CD4-positive, alpha-beta T cell treated with Interleukin-6 at 100 ng/mL for 8 hours (primary cell): ENCODE measurements around the gene AGXT2.
"Not testable (repeated sequence)": the region's sequence is repeated elsewhere in the genome, so short reads cannot be mapped to it uniquely, and the experiment has no call there.

Experiments used
- DNase-seq: peaks from one replicate; pipeline ENCODE4 v3.0.0-alpha.2; 2020; ENCODE audit warnings: mixed read lengths, low spot score

Gene AGXT2

DNA sequence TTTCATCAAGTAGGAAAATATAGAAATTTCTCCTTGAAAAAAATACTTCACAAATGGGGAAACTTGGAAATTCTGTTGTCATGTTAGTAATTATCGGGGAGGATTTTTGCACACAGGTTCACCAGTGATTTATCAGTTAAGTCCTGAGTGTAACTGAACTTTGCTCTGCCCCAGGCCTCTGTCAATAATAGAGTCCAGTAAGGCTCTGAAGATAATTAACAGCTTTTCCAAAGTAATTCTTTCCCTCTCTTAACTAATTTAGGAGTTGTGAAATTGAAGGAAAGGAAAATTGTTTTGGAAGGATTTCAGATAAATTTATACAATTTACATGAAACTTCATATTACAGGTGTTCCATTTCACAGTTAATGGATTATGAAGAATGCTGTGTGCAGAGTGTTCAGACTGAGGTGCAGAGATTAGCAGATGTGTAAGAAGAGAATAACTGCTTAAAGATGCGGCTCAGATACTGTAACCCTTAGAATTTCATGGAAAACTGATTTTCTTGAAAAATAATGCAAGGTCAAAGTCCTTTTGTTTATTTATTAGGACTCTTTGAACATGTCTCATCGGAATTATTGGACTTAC is 2.9 kb upstream of the AGXT2 start:
- DNase-seq = no peak

DNA sequence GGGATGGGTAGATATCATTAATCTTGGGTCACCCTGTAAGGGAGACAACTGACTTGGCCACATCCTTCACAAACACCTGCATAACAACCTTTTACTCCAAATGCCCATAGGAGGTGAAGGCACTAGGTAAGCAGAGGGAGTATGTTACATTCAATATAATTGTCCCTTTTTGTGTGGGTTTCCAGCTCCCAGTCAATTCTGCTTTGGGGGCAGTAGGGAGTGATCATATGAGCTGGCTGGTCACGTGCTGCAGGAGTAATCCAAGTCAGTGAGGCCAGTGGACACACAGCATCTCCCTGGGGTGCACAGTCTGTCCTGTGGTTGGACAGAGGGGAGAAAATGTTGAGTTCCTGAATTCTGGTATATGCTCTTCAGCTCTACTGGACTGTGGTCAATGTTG is 1.2 kb upstream of the AGXT2 start:
- no peak for DNase-seq

GRCh38 chr5:35046774-35047173 is 975 bp downstream of the AGXT2 start:
- no peak for DNase-seq

DNA sequence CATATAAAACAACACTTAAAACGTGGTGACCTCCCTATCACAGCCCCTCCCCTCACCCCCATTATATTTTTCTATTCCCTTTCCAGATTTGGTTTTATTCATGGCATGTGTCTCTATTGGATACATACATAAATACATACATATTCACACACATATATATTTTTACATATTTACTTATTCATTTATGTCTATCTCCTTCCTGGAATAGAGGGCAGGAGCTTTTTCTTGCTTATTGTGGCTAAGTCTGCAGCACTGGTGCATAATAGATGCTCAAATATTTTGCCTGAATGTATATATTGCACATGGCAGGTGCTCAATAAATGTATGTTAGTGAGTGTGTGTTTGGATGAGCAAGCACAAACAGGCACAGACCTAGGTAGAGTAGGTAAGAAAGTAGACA is 2.5 kb downstream of the AGXT2 start:
- no peak for DNase-seq

DNA sequence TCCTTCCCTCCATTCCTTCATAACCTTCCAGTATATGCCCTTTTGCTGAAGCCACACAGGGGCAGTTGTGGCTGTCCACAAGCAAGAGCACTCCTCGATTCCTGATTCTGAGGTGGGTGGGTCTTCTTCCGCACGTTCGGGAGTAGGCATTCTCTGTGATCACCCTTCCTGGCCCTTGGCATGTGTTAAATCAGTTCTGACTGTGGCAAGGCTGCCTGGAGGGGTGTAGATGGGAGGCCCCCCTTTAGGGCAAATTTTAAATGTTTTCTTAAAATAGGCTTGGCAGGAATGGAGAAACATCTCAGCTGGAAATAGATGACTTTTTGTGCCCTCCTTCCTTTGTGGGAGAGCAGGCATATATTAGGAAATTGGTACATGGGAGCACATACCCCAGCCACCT is 3.1 kb downstream of the AGXT2 start:
- no peak for DNase-seq

GRCh38 chr5:35042781-35043180 is 5.0 kb downstream of the AGXT2 start:
- no peak for DNase-seq

DNA sequence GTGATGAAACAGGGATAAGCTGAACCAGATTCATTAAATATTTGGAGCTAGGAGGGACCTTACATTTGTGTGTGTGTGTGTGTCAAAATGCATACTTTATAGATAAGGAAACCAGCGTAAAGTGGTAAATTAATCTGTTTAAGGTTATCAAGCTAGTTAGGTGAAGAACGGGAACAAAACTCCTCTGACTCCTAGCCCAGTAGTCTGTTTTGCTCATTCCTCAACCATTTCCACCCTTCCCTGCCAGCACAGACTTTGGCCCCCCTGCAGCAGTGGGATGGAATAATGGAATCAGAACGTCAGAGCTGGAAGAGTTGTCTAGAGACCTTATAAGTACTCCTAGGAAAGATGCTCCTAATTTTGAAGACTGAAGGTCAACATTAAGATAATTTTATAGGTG is 6.5 kb downstream of the AGXT2 start:
- DNase-seq = no peak

DNA sequence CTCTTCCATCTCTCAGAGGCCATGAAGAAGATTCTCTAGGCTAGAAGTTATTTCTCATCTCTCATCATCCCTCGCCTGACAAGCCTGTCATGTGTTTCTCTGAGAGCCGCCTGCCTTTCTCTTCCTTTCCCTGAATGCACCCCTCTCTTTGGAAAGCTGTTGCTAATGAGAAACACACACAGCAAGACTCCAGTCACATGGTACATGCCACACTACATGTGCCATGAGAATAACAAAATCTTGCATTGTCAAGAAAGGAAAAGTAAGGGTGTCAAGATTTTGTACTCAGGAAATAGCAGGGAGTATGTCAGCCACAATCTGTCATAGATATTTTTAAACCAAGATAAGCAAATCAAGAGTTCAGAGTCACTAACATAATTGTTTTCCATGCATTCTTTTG is 8.9 kb downstream of the AGXT2 start:
- DNase-seq = no peak

GRCh38 chr5:35036536-35036935 is 11.2 kb downstream of the AGXT2 start:
- DNase-seq = no peak

- not testable (repeated sequence) for DNase-seq
Measured at GRCh38 chr5:35035929-35036328, 11.8 kb downstream of the AGXT2 start.

DNA sequence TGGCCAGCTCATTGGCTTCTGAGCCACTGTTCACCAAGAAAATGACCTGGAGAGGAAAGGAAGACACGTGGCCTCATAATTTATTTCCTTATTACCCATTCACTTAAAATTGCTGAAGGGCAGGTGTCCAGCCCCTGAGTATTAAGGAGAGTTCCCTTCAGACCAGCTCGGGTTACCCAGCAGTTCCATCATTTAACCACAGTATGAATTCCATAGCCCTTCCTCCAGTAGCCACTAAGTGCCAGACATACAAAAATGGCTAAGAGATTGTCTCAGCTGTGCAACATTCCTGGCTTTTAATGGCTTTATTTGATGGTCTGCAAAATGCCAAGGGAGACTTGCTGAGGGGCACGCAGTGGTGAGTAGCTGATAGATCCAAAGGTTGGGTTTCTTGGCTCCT is 12.5 kb downstream of the AGXT2 start:
- no peak for DNase-seq

DNA sequence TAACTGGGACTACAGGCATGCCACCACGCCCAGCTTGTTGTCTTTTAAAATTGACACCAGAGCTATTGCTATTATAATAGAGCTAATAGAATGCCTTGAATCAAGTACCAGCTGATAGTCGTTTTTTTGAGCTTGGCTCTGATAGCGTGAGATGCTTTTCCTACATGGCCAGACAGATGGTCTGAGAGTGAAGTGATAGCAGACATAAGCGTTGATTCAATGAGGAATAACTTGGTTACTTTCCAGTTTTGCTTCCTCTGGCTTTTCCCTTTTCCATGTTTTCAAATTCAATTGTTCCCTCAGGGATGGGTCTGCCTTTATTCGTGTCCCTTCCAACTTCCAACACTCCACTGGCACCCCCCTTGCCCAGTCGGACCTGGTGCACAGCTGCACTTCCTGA is 15.4 kb downstream of the AGXT2 start:
- no peak for DNase-seq

GRCh38 chr5:35031276-35031675 is 16.5 kb downstream of the AGXT2 start:
- DNase-seq = no peak

DNA sequence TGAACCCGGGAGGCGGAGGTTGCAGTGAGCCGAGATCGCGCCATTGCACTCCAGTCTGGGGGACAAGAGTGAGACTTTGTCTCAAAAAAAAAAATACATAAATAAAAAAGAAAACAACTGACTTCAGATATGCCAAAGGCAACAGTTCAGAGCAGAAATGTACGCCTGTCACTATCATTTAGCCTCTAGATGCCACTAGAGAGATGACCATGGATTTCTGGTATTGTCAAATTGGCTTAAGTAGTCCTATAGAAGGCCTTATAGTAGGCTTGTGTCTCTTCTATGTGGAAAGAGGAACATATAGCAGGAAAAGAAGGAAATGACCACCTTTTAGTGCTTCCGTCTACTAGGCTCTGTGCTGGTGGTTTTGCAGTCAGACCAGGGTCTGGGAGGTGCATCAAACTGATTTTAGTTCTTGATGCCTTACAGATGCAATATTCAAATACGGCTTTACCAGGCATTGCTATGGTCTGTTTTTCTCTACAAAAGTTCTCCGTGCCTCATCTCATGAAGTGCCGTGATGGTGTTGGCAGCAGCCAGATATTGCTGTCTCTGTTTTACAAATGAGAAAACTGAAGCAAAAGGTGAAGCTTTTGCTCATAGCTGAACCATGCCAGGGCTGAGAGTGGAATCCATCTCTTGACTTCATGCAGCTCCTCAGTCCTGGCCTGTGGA is 17.2 kb downstream of the AGXT2 start:
- no peak for DNase-seq

DNA sequence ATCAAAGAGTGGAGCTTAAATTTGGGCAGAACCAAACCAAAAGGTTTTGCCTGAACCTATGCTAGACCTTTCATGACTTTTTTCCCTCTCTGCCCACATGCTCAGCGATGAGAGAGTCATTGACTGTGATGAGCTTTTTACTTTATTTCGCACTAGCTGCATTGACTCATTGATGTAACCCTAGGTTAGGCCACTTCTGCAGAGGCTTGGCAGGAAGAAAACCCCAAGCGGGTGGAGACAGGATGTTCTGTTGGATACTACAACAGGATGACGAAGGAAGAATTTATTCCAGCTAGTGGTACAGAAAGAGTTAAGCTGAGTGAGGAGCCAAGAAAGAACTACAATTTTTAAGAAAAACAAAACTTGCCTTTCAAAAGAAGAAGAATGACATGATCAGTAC is 18.4 kb downstream of the AGXT2 start:
- DNase-seq = no peak

DNA sequence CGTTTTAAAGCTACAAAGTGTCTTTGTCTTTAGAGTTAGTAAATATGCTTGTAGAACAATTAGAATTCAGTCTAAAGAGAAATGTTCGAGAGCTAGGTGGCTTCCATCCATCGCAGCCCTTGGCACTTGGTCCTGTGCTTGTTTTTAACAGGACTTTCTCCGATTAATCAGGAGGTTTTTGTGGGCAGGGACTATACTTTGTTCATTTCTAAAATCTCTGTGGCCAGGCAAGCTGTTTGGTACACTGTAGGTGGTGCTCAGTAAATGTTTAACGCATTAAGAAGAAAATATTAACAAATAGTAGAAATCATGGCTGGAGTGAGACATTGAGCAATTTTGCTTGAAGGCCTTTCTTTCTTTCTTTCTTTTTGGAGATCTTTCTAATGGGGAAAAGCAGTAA is 20.8 kb downstream of the AGXT2 start:
- no peak for DNase-seq

- no peak for DNase-seq
Measured at GRCh38 chr5:35026280-35026840, 21.4 kb downstream of the AGXT2 start.

- DNase-seq = no peak
Measured at GRCh38 chr5:35024911-35025510, 22.7 kb downstream of the AGXT2 start.

- no peak for DNase-seq
Measured at GRCh38 chr5:35023391-35024178, 24.2 kb downstream of the AGXT2 start.

- no peak for DNase-seq
Measured at GRCh38 chr5:35016174-35017051, 31.3 kb downstream of the AGXT2 start.

- no peak for DNase-seq
Measured at GRCh38 chr5:35015063-35015462, 32.7 kb downstream of the AGXT2 start.

DNA sequence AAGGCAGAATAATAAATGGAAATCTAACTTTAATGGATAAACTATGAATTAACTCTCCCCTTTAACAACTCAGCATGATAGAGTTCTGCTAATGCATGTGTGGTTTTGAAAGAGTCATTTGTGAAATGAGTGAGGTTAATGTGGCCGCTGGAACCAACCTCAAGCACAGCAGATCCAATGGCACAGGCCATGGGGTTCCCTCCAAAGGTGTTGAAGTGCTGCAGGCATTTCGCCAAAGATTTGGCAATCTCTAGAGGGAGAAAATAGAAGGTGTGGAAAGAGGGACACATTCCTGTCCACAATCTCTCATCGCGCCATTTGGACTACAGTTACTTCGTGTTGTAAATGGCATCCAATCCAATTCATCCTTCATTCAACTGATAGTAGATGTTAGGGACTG is 35.0 kb downstream of the AGXT2 start:
- no peak for DNase-seq
